Mammary microvascular endothelial cell (primary cell): ENCODE results near the gene GPR75. TPM values are rescaled to one million over a fixed set of nuclear protein-coding genes. Genes with fewer than 3 reads are reported as not detected.

ENCODE experiments used
- total RNA-seq: library from RNA; depleted of rRNA; stranded (reverse); fragments of >200 nt; gene quantifications from 2 replicates; pipeline ENCODE4 v1.2.3, GENCODE V29; 2015

Gene GPR75
- total RNA-seq, result 0.27 and 0.94 TPM in 2 replicates

GRCh38 chr2:53859206-53860181 is at the start of gene GPR75:
Gene GPR75 (minus strand): TSS chr2:53859967. CDS start chr2:53854756, 5,211 bp downstream.

Other genes with a start within 250 kb of the GPR75 start
- 21.4 TPM in 2 replicates for gene CHAC2, start 92.2 kb downstream of the GPR75 start, total RNA-seq
- gene ASB3, start 73.0 kb downstream of the GPR75 start, total RNA-seq, result 10.0 and 11.0 TPM in 2 replicates
- 35.3 and 43.2 TPM in 2 replicates for gene ERLEC1, start 72.9 kb downstream of the GPR75 start, total RNA-seq
- gene PSME4, start 111.0 kb upstream of the GPR75 start, total RNA-seq, result 32.0 and 37.0 TPM in 2 replicates